Measurements from ENCODE around the gene PHLDB1.
A peak's percentile ranks its signal among the peaks of the same experiment; 100 is the strongest.

PHLDB1 gene
- long read RNA-seq, full-length matches to known transcripts: 1 of 3 reads
- long read RNA-seq, partial matches to known transcripts: 2 of 3 reads
- long read RNA-seq, other reads (novel, unspliced or antisense): 0 of 3 reads

DNA sequence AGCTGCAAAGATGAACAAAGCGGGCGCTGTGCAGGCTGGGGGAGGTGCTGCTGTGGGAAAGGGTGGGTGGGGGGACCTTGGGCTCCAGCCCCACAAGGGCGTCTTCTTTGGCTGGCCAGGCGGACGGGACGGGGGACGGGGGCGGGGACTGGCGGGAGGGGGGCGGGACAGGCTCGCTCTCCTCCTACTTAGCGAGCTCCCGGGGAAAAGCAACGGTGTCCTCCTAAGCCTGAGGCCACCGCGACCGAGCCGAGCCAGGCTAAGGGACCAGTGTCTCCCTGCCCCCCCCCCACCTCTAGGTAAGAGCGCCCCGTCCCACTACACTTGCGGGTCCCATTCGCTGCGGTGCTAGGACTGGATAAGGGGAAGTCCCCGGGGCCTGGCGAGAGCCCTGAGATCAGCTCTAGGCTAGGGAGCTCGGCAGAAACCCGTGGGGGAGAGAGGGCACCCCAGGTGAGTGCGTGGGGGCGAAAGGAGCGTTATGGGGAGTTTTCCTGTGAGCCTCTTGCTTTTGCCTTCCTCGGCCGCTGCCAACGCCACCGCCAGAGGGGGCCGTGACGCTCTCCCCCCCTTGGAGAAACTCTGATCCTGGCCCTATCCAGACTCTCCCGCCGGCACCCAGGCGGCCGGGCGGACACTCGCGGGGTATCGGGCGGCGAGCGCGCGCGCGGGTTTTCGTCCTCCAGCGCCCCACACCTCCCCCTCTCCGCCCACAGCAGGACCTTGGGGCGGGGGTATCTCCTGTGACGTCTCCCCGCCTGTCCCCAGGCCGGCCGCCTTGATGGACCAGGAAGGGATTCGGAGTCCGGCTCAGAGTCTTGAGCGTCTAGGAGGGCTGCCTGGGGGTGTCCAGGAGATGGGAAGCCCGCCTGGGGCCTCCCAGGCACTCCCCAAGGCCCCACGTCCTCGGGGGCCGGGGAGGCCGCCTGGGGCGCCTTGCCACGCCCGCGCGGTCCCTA is at the start of gene PHLDB1:
Gene PHLDB1 (plus strand): TSS at position 215 of the 959 bp plus-strand sequence. CDS start 6,222 bp downstream, outside the sequence.
- TF ChIP-seq, protein P1, sequence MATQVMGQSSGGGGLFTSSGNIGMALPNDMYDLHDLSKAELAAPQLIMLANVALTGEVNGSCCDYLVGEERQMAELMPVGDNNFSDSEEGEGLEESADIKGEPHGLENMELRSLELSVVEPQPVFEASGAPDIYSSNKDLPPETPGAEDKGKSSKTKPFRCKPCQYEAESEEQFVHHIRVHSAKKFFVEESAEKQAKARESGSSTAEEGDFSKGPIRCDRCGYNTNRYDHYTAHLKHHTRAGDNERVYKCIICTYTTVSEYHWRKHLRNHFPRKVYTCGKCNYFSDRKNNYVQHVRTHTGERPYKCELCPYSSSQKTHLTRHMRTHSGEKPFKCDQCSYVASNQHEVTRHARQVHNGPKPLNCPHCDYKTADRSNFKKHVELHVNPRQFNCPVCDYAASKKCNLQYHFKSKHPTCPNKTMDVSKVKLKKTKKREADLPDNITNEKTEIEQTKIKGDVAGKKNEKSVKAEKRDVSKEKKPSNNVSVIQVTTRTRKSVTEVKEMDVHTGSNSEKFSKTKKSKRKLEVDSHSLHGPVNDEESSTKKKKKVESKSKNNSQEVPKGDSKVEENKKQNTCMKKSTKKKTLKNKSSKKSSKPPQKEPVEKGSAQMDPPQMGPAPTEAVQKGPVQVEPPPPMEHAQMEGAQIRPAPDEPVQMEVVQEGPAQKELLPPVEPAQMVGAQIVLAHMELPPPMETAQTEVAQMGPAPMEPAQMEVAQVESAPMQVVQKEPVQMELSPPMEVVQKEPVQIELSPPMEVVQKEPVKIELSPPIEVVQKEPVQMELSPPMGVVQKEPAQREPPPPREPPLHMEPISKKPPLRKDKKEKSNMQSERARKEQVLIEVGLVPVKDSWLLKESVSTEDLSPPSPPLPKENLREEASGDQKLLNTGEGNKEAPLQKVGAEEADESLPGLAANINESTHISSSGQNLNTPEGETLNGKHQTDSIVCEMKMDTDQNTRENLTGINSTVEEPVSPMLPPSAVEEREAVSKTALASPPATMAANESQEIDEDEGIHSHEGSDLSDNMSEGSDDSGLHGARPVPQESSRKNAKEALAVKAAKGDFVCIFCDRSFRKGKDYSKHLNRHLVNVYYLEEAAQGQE (IDR thresholded peaks at IDR 0.05; ENCODE audit: insufficient replicate concordance, low read depth): no peak
- TF ChIP-seq SPI1 (IDR thresholded peaks at IDR 0.05; ENCODE audit: borderline replicate concordance, low read depth): peak; percentile 60; the same call in 1 of the 2 replicates
- TF ChIP-seq, protein P2, sequence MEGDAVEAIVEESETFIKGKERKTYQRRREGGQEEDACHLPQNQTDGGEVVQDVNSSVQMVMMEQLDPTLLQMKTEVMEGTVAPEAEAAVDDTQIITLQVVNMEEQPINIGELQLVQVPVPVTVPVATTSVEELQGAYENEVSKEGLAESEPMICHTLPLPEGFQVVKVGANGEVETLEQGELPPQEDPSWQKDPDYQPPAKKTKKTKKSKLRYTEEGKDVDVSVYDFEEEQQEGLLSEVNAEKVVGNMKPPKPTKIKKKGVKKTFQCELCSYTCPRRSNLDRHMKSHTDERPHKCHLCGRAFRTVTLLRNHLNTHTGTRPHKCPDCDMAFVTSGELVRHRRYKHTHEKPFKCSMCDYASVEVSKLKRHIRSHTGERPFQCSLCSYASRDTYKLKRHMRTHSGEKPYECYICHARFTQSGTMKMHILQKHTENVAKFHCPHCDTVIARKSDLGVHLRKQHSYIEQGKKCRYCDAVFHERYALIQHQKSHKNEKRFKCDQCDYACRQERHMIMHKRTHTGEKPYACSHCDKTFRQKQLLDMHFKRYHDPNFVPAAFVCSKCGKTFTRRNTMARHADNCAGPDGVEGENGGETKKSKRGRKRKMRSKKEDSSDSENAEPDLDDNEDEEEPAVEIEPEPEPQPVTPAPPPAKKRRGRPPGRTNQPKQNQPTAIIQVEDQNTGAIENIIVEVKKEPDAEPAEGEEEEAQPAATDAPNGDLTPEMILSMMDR (IDR thresholded peaks at IDR 0.05; ENCODE audit: insufficient read depth, low read length): no peak
- no peak for TF ChIP-seq POLR2AphosphoS5 (IDR thresholded peaks at IDR 0.05; ENCODE audit: low read depth)
- no peak for TF ChIP-seq GABPA (IDR thresholded peaks at IDR 0.05; ENCODE audit: low read depth)
- no peak within 1 kb of the TSS for H3K27ac ChIP-seq (replicated peaks)
- peak within 1 kb of the TSS; percentile 51 for H3K4me3 ChIP-seq (replicated peaks; ENCODE audit: insufficient read depth, low read length)
- H3K27me3 ChIP-seq (ENCODE audit: insufficient read depth, poor library complexity, severe bottlenecking): peaks cover 25% of the 10 kb centered on the region
- peak in 1 of 2 experiments; percentile 43 for DNase-seq (ENCODE audit: low read depth in 1 of 2, low spot score in 1 of 2)

DNA sequence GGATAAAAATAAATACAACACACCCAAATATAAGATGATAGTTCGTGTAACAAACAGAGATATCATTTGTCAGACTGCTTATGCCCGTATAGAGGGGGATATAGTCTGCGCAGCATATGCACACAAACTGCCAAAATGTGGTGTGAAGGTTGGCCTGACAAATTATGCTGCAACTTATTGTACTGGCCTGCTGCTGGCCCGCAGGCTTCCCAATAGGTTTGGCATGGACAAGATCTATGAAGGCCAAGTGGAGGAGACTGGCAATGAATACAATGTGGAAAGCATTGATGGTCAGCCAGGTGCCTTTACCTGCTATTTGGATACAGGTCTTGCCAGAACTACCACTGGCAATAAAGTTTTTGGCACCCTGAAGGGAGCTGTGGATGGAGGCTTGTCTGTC is 46.6 kb upstream of the PHLDB1 start:
- Histone ChIP-seq H3K27me3 (ENCODE audit: insufficient read depth, poor library complexity, severe bottlenecking) (no peaks in the 10 kb centered on the region), H3K4me3 (replicated peaks; ENCODE audit: insufficient read depth, low read length) (no peak overlapping the region), H3K27ac (replicated peaks) (no peak overlapping the region)
- TF ChIP-seq POLR2AphosphoS5 (IDR thresholded peaks at IDR 0.05; ENCODE audit: low read depth) (no peak), GABPA (IDR thresholded peaks at IDR 0.05; ENCODE audit: low read depth) (no peak), SPI1 (IDR thresholded peaks at IDR 0.05; ENCODE audit: borderline replicate concordance, low read depth) (no peak)
- TF ChIP-seq, protein P1 (IDR thresholded peaks at IDR 0.05; ENCODE audit: insufficient replicate concordance, low read depth): no peak
- TF ChIP-seq, protein P2 (IDR thresholded peaks at IDR 0.05; ENCODE audit: insufficient read depth, low read length): no peak
- no peak for DNase-seq (ENCODE audit: low read depth in 1 of 2, low spot score in 1 of 2)

DNA sequence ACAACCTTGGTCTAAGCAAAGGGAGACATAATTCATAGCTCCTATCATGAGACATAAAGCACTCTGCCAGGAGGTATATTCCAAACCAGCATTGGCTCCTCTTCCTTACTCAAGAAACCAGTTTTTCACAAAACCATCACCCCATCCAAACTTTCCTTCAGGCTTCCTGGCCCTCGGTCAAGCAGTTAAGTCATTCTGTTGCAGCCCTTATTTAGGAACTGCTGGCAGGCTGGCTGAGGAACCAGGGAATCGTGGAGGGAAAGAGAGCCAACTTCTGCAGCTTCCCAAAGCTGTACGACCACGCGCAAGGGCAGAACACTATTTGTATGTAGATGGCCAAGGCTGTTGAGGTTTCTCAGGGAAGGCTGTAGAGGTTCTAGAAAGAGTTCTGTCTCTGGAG is 42.4 kb upstream of the PHLDB1 start:
- Histone ChIP-seq H3K27me3 (ENCODE audit: insufficient read depth, poor library complexity, severe bottlenecking) (no peaks in the 10 kb centered on the region), H3K4me3 (replicated peaks; ENCODE audit: insufficient read depth, low read length) (no peak overlapping the region), H3K27ac (replicated peaks) (no peak overlapping the region)
- DNase-seq (ENCODE audit: low read depth in 1 of 2, low spot score in 1 of 2): no peak
- TF ChIP-seq, protein P1 (IDR thresholded peaks at IDR 0.05; ENCODE audit: insufficient replicate concordance, low read depth): no peak
- no peak for TF ChIP-seq GABPA (IDR thresholded peaks at IDR 0.05; ENCODE audit: low read depth)
- no peak for TF ChIP-seq POLR2AphosphoS5 (IDR thresholded peaks at IDR 0.05; ENCODE audit: low read depth)

All from HL-60 (cell line).